MM.1S (cell line): ENCODE results near the gene RBFOX2.

Experiments
- CTCF ChIP-seq: fragments of 300-600 bp; sonication (generic); IDR thresholded peaks from 2 replicates; pipeline ENCODE4 v1.5.1; 2016; ENCODE audit warnings: antibody characterized with exemption, low read length, mixed read lengths
- EZH2 ChIP-seq: fragments of 300-600 bp; sonication (generic); optimal IDR thresholded peaks from 2 replicates; pipeline ENCODE3; 2017; ENCODE audit warnings: low read depth, mild to moderate bottlenecking, antibody characterized with exemption, low read length, mixed read lengths
- EZH2phosphoT487 ChIP-seq: fragments of 300-600 bp; sonication (generic); IDR thresholded peaks from 2 replicates; pipeline ENCODE4 v1.6.1; 2018; ENCODE audit warnings: antibody characterized with exemption, low read length

- TF ChIP-seq CTCF (no peak), EZH2 (no peak), EZH2phosphoT487 (no peak)
These were observed 309.3 kb downstream of the RBFOX2 start for GRCh38 chr22:35719212-35719875.
